Adrenal gland (tissue), 12 donors: ENCODE measurements around the gene ZNF581. TPM values are rescaled to one million over a fixed set of nuclear protein-coding genes. Genes with fewer than 3 reads are reported as not detected.

Source experiments
- DNase-seq, 7 donors: peaks; one replicate each; pipeline ENCODE4 v3.0.0-alpha.2; 2019 to 2020
- H3K27ac ChIP-seq, 5 donors: fragments of 200-600 bp; sonication (generic) in 4 of 5; 1 replicate in 3 of 5; 2 replicates in 2 of 5; pipeline versions ENCODE4 v1.5.1 to v1.8.0; 2016 to 2020; ENCODE audit warnings: mild to moderate bottlenecking in 1 of 5
- H3K27me3 ChIP-seq: fragments of 200-600 bp; 2 replicates; pipeline ENCODE4 v1.8.0; 2021
- H3K36me3 ChIP-seq, 2 donors: fragments of 200-600 bp; replicated peaks in 1 of 2; 1 replicate in 1 of 2; 2 replicates in 1 of 2; pipeline versions ENCODE4 v1.5.1 to v1.8.0; 2018 to 2022
- H3K4me1 ChIP-seq, 2 donors: fragments of 200-600 bp; replicated peaks in 1 of 2; 1 replicate in 1 of 2; 2 replicates in 1 of 2; pipeline versions ENCODE4 v1.5.1 to v1.8.0; 2018 to 2021
- H3K4me3 ChIP-seq, 4 donors: fragments of 200-600 bp; sonication (generic) in 3 of 4; one replicate each; pipeline ENCODE4 v1.5.1; 2016 to 2018
- H3K9me3 ChIP-seq, 3 donors: fragments of 200-600 bp; sonication (generic) in 1 of 3; replicated peaks in 1 of 3; 1 replicate in 2 of 3; 2 replicates in 1 of 3; pipeline versions ENCODE4 v1.5.1 to v1.8.0; 2016 to 2021
- POLR2A ChIP-seq, 2 donors: fragments of 450-650 bp; IDR thresholded peaks; one replicate each; pipeline ENCODE4 v1.6.1; 2017; ENCODE audit warnings: antibody characterized with exemption in 2 of 2, mild to moderate bottlenecking in 2 of 2, moderate library complexity in 1 of 2
- WGBS, 4 donors: extraction: QIAGEN DNeasy Blood & Tissue Kit in 2 of 4; methylation state at CpG; one replicate each; pipeline versions ENCODE4 v1.1.5 to v1.1.7; 2013 to 2017; 5-methylcytosine and 5-hydroxymethylcytosine counted together
- intact Hi-C, 2 donors: fragments of 100-400 bp; cut with DNase I; formaldehyde crosslinking; loops; one replicate each; pipeline versions ENCODE4 v1.14.1 to v1.15.0; 2022 to 2023
- polyA plus RNA-seq, 3 donors: library from polyadenylated mRNA; stranded (reverse); fragments of 200-250 nt in 2 of 3; fragments of 350-450 nt in 1 of 3; fragmentation: Illumina TruSeq in 1 of 3; extraction: RNeasy Lipid Tissue Mini Kit (QIAGEN cat#74804) in 1 of 3; gene quantifications; one replicate each; pipeline ENCODE4 v1.2.3, GENCODE V29; 2013 to 2014
- total RNA-seq, 9 donors: library from RNA; depleted of rRNA in 4 of 9; stranded (reverse); fragments of >200 nt in 4 of 9; fragments of 120-200 nt in 1 of 9; fragmentation: NEBNext Ultra II Directional in 1 of 9; extraction: Animal tissue kit (Norgen Biotek cat#: 25700) in 1 of 9; gene quantifications; one replicate each; pipeline versions ENCODE4 v1.1.0 to v1.2.4, GENCODE V29; 2013 to 2023
- TF ChIP-seq, protein P1 (sequence below), 6 experiments: fragments of 450-650 bp in 4 of 6; fragments of 200-600 bp in 2 of 6; sonication (generic) in 1 of 6; IDR thresholded peaks; 1 replicate in 5 of 6; 2 replicates in 1 of 6; pipeline versions ENCODE4 v1.5.1 to v1.8.0; 2016 to 2021; ENCODE audit warnings: antibody characterized with exemption in 6 of 6, mild to moderate bottlenecking in 2 of 6, moderate library complexity in 1 of 6
- donor health status: healthy with polysubstance abuse.
- donor health status: Bipolar disorder and iron deficiency.
- donor health status: DM: yes; HTN: yes; CAD: no.
- donor health status: DM: no; HTN: no; CAD: no.
- donor health status: DM: no; HTN: no; CAD: no.
- donor health status: DM: yes; HTN: yes; CAD: no.

ZNF581 gene
- total and polyA plus RNA-seq, 12 donors, result 8.7 to 55.7 (median 22.7) TPM

- Histone ChIP-seq H3K27me3 (no peaks in the 10 kb centered on the region), H3K4me1 (peaks cover 7 to 18% of the 10 kb centered on the region in 2 donors), H3K27ac (peak within 1 kb of the TSS; percentile 93 to 98 (median 95)), H3K36me3 (peaks cover 0 to 11% of the 10 kb centered on the region in 2 donors), H3K4me3 (peak within 1 kb of the TSS; percentile 66 to 99 (median 80)), H3K9me3 (no peaks in the 10 kb centered on the region)
- intact Hi-C loops, result no loop called here
- TF ChIP-seq, protein P1, sequence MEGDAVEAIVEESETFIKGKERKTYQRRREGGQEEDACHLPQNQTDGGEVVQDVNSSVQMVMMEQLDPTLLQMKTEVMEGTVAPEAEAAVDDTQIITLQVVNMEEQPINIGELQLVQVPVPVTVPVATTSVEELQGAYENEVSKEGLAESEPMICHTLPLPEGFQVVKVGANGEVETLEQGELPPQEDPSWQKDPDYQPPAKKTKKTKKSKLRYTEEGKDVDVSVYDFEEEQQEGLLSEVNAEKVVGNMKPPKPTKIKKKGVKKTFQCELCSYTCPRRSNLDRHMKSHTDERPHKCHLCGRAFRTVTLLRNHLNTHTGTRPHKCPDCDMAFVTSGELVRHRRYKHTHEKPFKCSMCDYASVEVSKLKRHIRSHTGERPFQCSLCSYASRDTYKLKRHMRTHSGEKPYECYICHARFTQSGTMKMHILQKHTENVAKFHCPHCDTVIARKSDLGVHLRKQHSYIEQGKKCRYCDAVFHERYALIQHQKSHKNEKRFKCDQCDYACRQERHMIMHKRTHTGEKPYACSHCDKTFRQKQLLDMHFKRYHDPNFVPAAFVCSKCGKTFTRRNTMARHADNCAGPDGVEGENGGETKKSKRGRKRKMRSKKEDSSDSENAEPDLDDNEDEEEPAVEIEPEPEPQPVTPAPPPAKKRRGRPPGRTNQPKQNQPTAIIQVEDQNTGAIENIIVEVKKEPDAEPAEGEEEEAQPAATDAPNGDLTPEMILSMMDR (IDR thresholded peaks at IDR 0.05), result peak in 1 of 6 experiments; percentile 8
- TF ChIP-seq POLR2A (IDR thresholded peaks at IDR 0.05), result peak; percentile 3 to 41
- DNase-seq, result peak; percentile 82 to 95 (median 86)
- WGBS, 4 donors, result 0% methylated on average over 9 to 95 of the region's 97 CpGs
Observed at GRCh38 chr19:55599842-55600661, 43.4 kb upstream of the ZNF581 start, which contains the start of gene ZNF524. ZNF524 (plus strand) TSS chr19:55600288; CDS start chr19:55602113, 1,825 bp downstream.

- no peak for TF ChIP-seq POLR2A (IDR thresholded peaks at IDR 0.05)
- TF ChIP-seq, protein P1 (IDR thresholded peaks at IDR 0.05), result no peak
- Histone ChIP-seq H3K27ac (peak overlapping the region; percentile 72 to 98 (median 95)), H3K27me3 (no peaks in the 10 kb centered on the region), H3K4me1 (peaks cover 7 to 18% of the 10 kb centered on the region in 2 donors), H3K9me3 (no peaks in the 10 kb centered on the region), H3K36me3 (peaks cover 0 to 9% of the 10 kb centered on the region in 2 donors), H3K4me3 (peak overlapping the region in 3 of 4 donors; percentile 66 to 95 (median 81))
- intact Hi-C loops, result no loop called here
- WGBS, 4 donors, result 4 to 6% (median 5%) methylated on average over 7 to 15 of the region's 15 CpGs
- DNase-seq, result no peak
Observed at GRCh38 chr19:55600662-55601028, 42.8 kb upstream of the ZNF581 start.

DNA sequence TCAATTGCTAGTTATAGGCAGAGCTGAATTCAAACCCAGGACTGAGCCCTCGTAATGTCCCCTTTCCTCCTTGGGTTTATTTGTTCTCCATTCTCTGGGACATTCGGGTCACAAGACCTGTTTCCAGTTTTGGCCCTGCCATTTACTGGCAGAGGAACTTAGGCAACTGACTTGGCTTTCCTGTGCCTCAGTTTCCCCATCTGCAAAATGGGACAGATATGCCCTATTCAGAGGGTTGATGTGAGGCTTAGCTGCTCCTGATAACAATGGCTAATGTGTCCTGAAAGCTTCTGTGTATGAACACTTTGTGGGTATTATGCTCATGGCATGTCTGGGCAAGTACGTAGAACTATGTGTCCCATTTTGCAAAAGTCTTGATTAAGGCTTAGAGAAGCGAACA, 42.4 kb upstream of the ZNF581 start:
- no peaks in the 10 kb centered on the region for H3K9me3 ChIP-seq
- peaks cover 7 to 18% of the 10 kb centered on the region in 2 donors for H3K4me1 ChIP-seq
- peaks cover 0 to 5% of the 10 kb centered on the region in 2 donors for H3K36me3 ChIP-seq
- peak overlapping the region in 2 of 4 donors; percentile 81 to 95 for H3K4me3 ChIP-seq
- intact Hi-C loops, result no loop called here
- 69 to 76% (median 73%) methylated on average over 4 of the region's 4 CpGs for WGBS, 4 donors
- no peaks in the 10 kb centered on the region for H3K27me3 ChIP-seq
- no peak for DNase-seq
- TF ChIP-seq, protein P1 (IDR thresholded peaks at IDR 0.05), result no peak
- TF ChIP-seq POLR2A (IDR thresholded peaks at IDR 0.05), result no peak
- peak overlapping the region in 4 of 5 donors; percentile 93 to 98 (median 96) for H3K27ac ChIP-seq

- Histone ChIP-seq H3K4me1 (peaks cover 13 to 27% of the 10 kb centered on the region in 2 donors), H3K9me3 (no peaks in the 10 kb centered on the region), H3K4me3 (no peak overlapping the region), H3K27ac (no peak overlapping the region), H3K36me3 (no peaks in the 10 kb centered on the region), H3K27me3 (no peaks in the 10 kb centered on the region)
- TF ChIP-seq, protein P1 (IDR thresholded peaks at IDR 0.05), result no peak
- intact Hi-C loops, result no loop called here
- peak in 1 of 7 donors; percentile 37 for DNase-seq
- 93 to 94% (median 94%) methylated on average over 48 to 60 of the region's 60 CpGs for WGBS, 4 donors
Observed at GRCh38 chr19:55602104-55603001, 41.1 kb upstream of the ZNF581 start.
